ENCODE data around the gene BRD4.

DNA sequence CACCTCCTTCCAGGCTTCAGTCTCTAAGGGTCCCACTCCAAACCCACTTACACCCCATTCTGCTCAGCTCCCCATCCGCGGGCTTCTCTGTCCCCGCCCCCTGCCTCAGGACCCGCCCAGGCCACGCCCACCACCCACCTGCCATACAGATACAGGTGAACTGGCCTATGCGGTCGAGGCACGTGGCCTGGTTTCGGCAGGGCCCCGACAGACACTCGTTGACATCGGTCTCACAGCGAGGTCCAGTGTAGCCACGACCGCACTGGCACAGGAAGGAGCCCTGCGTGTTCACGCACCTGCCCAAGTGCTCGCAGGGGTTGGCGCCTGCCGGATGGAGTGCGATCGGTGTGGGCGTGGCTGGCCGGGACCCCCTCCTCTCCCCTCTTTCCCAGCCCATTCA is 143.5 kb downstream of the BRD4 start:
- TF ChIP-seq POLR2AphosphoS5 (IDR thresholded peaks at IDR 0.05; ENCODE audit: borderline replicate concordance, low read depth, low read length): no peak
- no peak for TF ChIP-seq EZH2 (IDR thresholded peaks at IDR 0.05)
- TF ChIP-seq FOXP2 (optimal IDR thresholded peaks at IDR 0.05; ENCODE audit: control extremely low read depth, extremely low read length, insufficient read depth): no peak
